GM19372 (cell line): ENCODE data around the gene GRID2IP.
"Not testable (repeated sequence)": the region's sequence is repeated elsewhere in the genome, so short reads cannot be mapped to it uniquely, and the experiment has no call there.

Experiments
- ATAC-seq: cut with Tn5 transposase; IDR thresholded peaks from one replicate; pipeline ENCODE4 v1.9.1; 2021; ENCODE audit warnings: mild to moderate bottlenecking, low read depth, moderate library complexity; ENCODE audit not compliant: unreplicated experiment

The GRID2IP gene

DNA sequence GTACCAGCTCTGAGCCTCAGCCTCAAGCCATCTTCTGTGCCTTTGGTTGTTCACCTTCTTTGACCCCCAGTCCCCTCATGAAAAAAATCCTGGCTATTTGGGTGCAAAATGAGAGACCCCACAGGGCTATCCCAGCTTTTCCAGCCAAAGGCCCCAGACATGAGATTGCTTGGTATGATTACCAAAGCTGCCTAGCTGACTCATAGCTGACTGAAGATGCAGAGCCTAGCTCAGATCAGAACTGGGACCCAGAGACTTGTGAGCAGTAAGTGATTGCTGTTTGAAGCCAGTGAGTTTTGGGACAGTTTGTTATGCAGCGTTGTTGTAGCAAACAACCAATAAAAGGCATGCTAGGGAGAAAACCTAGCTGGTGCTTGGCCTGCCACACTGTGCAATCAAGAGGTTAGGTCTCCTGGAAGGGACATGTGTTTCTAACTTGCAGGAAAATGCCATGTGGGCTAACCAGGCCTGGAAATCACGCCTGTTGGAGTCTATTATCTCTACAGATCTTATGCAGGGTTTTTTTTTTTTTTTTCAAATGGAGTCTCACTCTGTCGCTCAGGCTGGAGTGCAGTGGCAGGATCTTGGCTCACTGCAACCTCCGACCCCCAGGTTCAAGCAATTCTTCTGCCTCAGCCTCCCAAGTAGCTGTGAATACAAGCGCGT, 55.5 kb downstream of the GRID2IP start:
- no peak for ATAC-seq

GRCh38 chr7:6494365-6494764, 56.9 kb downstream of the GRID2IP start:
- no peak for ATAC-seq

DNA sequence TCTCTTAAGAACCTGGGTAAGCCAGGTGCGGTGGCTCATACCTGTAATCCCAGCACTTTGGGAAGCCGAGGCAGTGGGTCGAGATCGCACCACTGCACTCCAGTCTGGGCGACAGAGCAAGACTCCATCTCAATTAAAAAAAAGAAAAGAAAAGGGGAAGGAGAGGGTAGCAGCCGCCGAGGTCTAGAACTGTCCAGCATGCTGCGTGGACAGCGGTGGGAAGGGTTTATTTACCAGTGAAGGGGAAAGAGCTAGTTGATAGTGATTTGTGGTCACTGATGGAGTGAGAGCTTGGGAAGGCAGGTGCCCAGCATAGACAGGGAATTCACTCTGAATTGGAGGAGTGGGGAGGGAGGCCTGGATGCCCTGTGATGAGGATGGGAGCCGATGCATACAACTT, 60.1 kb downstream of the GRID2IP start:
- no peak for ATAC-seq

GRCh38 chr7:6489612-6490011, 61.6 kb downstream of the GRID2IP start:
- no peak for ATAC-seq

DNA sequence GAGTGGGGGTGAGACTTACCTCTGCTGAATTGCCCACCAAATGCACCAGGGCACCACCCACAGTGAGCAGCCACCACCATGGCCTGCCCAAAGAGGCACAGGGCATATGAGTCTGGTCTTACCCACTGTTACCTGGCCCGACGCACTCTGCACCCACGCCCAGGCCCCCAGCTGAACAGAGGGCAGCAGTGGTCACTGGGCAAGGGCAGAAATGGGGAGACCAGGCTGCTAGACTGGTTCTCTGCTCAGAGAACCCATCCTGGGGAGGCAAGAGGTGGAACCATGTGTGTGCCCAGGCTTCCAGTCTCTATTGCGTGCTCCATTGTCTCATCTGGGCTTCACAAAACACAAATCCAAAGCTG, 64.1 kb downstream of the GRID2IP start:
- ATAC-seq, result no peak

DNA sequence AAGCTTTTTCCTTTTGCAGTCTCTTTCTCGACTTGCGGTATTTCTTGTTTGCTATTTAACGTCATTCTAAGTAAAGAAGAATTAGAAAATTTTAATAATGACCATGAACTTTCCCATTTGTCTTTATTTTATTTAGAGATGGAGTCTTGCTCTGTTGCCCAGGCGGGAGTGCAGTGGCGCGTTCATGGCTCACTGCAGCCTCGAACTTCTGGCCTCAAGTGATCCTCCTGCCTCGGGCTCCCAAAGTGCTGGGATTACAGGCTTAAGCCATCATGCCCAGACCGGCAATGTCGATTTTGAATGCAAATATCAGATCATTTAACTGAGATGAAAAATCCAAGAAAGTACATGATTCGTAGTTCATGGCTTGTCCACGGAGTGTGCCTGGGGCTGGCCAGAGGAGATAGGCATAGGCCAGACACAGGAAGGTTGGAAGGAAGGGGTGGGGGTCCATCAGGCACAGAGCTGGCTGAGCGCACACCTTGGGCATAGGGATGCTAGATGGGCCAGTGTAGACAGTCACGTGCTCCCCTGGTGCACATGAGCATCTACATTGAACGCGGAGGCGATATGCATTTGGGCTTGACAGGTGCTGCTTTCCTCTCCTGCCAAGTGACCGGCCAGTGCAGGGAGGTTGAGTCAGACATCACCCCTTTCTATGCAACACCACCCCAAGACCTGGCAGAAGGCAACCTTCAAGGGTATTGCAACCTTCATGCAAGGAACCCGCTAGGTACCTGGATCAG, 64.7 kb downstream of the GRID2IP start:
- ATAC-seq, result no peak

- no peak for ATAC-seq
These were observed 68.5 kb downstream of the GRID2IP start for GRCh38 chr7:6482743-6483119.

- ATAC-seq, result no peak
These were observed 69.0 kb downstream of the GRID2IP start for GRCh38 chr7:6482307-6482706.

DNA sequence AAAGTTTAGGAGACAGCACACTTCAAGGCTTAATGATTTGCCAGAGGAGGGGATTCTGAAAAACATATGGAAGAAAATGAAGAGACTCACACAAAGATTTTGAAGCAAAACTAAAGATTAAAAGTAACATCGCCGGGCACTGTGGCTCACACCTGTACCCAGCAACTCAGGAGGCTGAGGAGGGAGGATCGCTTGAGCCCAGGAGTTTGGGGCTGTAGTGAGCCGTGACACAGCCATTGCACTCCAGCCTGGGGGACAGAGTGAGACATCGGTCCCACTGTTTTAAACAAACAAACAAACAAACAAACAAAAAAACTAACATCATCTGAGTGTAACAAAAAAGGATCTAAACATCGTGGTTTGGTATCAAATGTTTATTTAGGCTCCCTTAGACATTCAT, 69.8 kb downstream of the GRID2IP start:
- no peak for ATAC-seq

DNA sequence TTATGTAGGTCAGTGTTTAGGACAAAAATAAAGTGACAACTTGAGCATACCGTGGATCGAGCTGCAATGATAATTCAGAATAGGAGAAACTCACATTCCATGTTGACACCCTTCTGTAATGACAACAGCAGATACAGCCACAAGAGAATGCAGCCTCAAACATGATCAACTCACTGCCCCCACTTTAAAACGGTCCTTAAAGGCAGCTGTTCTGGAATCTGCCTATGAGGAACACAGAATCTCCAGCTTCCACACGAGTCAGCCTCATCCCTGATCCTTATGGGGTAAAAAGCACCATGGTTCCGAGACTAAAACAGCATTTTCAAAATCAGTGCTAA, 71.0 kb downstream of the GRID2IP start:
- ATAC-seq, result no peak

DNA sequence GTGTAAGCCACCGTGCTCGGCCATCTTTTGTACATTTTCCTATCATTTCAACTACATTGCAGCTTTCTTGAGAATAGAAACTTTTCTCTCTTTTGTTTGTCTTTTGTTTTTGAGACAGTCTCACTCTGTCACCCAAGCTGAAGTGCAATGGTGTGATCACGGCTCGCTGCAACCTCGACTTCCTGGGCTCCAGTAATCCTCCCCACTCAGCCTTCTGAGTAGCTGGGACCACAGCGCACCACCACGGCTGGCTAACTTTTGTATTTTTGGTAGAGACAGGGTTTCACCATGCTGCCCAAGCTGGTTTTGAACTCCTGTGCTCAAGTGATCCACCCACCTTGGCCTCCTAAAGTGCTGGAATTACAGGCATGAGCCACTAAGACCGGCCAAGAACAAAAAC, 72.2 kb downstream of the GRID2IP start:
- ATAC-seq, result no peak

DNA sequence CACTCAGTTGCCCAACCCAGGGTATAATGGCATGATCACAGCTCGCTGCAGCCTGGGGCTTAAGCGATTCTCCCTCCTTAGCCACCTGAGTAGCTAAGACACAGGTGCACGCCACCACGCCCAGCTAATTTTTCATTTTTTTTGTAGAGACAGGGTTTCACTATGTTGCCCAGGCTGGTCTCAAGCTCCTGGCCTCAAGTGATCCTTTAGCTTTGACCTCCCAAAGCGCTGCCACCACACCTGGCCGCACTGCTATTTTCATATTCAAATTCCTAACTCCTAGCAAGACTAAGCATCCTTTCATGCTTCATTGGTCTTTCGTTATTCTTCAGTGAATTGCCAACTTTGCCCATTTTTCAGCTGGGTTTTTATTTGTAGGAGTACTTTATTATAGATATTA, 73.1 kb downstream of the GRID2IP start:
- no peak for ATAC-seq

GRCh38 chr7:6477318-6477660, 74.0 kb downstream of the GRID2IP start:
- ATAC-seq, result no peak

GRCh38 chr7:6476596-6477317, 74.5 kb downstream of the GRID2IP start:
- no peak for ATAC-seq

- ATAC-seq, result no peak
These were observed 75.7 kb downstream of the GRID2IP start for GRCh38 chr7:6475433-6476186.

GRCh38 chr7:6465862-6466261, 85.4 kb downstream of the GRID2IP start:
- ATAC-seq, result no peak

DNA sequence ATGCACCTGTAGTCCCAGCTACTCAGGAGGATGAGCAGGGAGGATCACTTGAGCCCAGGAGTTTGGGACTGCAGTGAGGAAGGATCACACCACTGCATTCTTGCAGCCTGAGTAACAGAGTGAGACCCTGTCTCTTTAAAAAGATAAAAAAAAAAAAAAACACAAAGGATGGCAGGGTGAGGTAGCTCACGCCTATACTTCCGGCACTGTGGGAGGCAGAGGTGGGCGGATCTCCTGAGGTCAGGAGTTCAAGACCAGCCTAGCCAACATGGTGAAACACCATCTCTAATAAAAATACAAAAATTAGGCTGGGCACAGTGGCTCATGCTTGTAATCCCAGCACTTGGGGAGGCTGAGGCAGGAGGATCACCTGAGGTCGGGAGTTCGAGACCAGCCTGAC, 87.7 kb downstream of the GRID2IP start:
- not testable (repeated sequence) for ATAC-seq

DNA sequence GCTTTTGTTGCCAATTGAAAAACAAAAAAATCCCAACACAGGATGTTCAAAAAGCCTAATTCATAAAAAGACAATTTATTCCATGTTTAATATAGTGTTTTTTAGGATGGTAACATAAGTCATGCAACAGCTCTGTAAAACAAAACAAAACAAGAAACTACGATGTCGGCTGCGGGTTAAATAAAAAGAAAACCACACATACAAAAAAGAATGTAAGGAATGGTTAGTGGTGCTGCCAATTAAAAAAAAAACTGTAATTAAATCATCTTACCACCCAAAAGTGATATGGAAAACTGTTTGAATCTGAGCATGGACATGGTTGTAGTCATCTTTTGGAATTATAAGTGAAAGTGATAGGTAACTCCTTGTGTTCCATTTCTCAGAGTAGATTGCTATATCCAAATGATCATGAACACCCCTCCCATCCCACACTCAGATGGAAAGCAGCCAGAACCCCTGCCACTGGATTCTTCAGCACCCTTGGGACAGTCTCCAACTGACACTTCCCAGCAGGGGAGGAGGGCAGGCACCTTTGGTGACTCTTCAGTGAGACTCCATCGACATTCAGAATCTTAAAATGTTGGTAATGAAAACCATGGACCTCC, 89.2 kb downstream of the GRID2IP start:
- ATAC-seq, result no peak

DNA sequence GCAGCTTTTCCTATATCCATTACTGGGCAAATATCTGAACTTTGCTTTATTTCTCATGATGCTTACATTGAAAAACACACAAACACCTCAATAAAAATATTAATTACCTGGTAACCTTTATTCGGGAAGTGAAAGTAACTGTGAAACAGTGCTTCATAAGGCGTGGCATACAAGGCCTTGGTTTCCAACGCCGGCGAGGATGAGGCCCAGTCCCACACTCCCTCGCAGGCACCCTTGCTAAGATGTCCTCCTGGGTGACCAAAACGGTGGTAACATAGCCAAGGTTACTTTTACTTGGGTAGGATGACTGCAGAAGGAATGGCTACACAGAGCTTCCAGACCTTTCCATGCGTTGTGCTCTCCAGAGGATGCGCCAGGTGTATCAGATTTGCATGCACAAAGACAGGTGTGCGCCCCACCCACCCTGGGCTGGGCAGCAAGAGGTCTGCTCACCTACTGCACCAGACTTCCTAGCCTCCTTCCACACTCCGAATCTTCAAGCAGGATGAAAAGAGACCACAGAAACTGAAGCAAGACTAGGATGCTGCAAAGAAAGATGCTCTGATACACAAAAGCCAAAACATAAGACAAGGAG, 90.2 kb downstream of the GRID2IP start:
- ATAC-seq, result no peak

DNA sequence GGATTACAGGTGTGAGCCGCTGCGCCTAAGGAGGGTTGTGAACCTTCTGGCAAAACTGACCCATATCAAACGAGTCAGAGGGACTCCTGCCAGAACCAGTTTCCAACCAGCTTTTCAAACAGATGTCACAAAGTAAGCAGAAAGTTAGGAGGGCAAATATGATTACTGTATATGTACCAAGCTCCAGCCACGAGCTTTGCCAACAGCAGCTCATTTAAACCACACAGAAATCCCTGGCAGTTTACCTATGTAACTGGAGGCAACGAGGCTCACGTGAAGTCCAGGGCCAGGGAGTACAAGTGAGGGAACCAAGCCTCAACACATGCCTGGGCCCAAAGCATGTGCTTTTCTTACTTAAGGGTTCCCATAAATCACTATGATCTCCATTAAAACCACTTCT, 91.0 kb downstream of the GRID2IP start:
- ATAC-seq, result no peak
